Activated T-helper 2 cell treated with anti-CD3 and anti-CD28 coated beads, Interferon-gamma antibody, Interleukin-2, Interleukin-4, amounts not matched to agents 10 μg/mL and 5 μg/mL and 100 μg/mL, durations not matched to agents 14 hours and 24 hours and 36 hours (primary cell): ENCODE data around the gene DGKB. TPM values are rescaled to one million over a fixed set of nuclear protein-coding genes. Genes with fewer than 3 reads are reported as not detected.

Experiments used
- DNase-seq: peaks from one replicate; pipeline ENCODE4 v3.0.0; 2021; ENCODE audit warnings: low spot score
- H3K27ac Mint-ChIP-seq: one replicate; pipeline ENCODE4 v1.8.0; 2021; ENCODE audit warnings: mixed read lengths
- H3K27me3 Mint-ChIP-seq: one replicate; pipeline ENCODE4 v1.8.0; 2021; ENCODE audit warnings: low read depth, mixed read lengths
- H3K36me3 Mint-ChIP-seq: one replicate; pipeline ENCODE4 v1.8.0; 2021; ENCODE audit warnings: low read depth, mixed read lengths
- H3K4me1 Mint-ChIP-seq: one replicate; pipeline ENCODE4 v1.8.0; 2021; ENCODE audit warnings: low read depth, mixed read lengths
- H3K4me3 Mint-ChIP-seq: one replicate; pipeline ENCODE4 v1.8.0; 2021; ENCODE audit warnings: low read depth, mild to moderate bottlenecking, moderate library complexity, mixed read lengths
- H3K9me3 Mint-ChIP-seq: one replicate; pipeline ENCODE4 v1.8.0; 2021; ENCODE audit warnings: mixed read lengths
- intact Hi-C: fragments of 100-400 bp; cut with micrococcal nuclease; formaldehyde crosslinking; loops from one replicate; pipeline ENCODE4 v1.15.1; 2023
- total RNA-seq: library from RNA; stranded (reverse); gene quantifications from 2 replicates; pipeline ENCODE4 v1.2.3, GENCODE V29; 2022

The DGKB gene
- total RNA-seq, 1 donor from 2014 or later, result not detected

- intact Hi-C loops, result no loop called here
- Mint-ChIP-seq H3K36me3 (no peaks in the 10 kb centered on the region), H3K4me1 (no peaks in the 10 kb centered on the region), H3K27me3 (no peaks in the 10 kb centered on the region), H3K4me3 (no peak overlapping the region), H3K27ac (no peak overlapping the region), H3K9me3 (peaks cover 10% of the 10 kb centered on the region)
- DNase-seq, result no peak
Measured at GRCh38 chr7:14738086-14738485, 164.5 kb downstream of the DGKB start.

- no peak overlapping the region for H3K27ac Mint-ChIP-seq
- H3K9me3 Mint-ChIP-seq, result peaks cover 9% of the 10 kb centered on the region
- DNase-seq, result no peak
- H3K4me1 Mint-ChIP-seq, result no peaks in the 10 kb centered on the region
- intact Hi-C loops, result no loop called here
- no peaks in the 10 kb centered on the region for H3K36me3 Mint-ChIP-seq
- H3K4me3 Mint-ChIP-seq, result no peak overlapping the region
- no peaks in the 10 kb centered on the region for H3K27me3 Mint-ChIP-seq
Measured at GRCh38 chr7:14734839-14735321, 167.7 kb downstream of the DGKB start.

- no peaks in the 10 kb centered on the region for H3K4me1 Mint-ChIP-seq
- no peak for DNase-seq
- H3K27me3 Mint-ChIP-seq, result no peaks in the 10 kb centered on the region
- H3K27ac Mint-ChIP-seq, result no peak overlapping the region
- H3K4me3 Mint-ChIP-seq, result no peak overlapping the region
- intact Hi-C loops, result no loop called here
- no peaks in the 10 kb centered on the region for H3K36me3 Mint-ChIP-seq
- no peaks in the 10 kb centered on the region for H3K9me3 Mint-ChIP-seq
Measured at GRCh38 chr7:14720785-14721184, 181.8 kb downstream of the DGKB start.

GRCh38 chr7:14717816-14718215, 184.7 kb downstream of the DGKB start:
- DNase-seq, result no peak
- H3K9me3 Mint-ChIP-seq, result no peaks in the 10 kb centered on the region
- no peak overlapping the region for H3K27ac Mint-ChIP-seq
- intact Hi-C loops, result loop anchor here (2.0 to 10.0 kb wide), 2 partner anchors 299 to 1923 kb away; no protein-coding TSS in a partner anchor
- no peak overlapping the region for H3K4me3 Mint-ChIP-seq
- H3K36me3 Mint-ChIP-seq, result no peaks in the 10 kb centered on the region
- no peaks in the 10 kb centered on the region for H3K27me3 Mint-ChIP-seq
- H3K4me1 Mint-ChIP-seq, result peaks cover 4% of the 10 kb centered on the region

GRCh38 chr7:14717169-14717568, 185.4 kb downstream of the DGKB start:
- no peaks in the 10 kb centered on the region for H3K36me3 Mint-ChIP-seq
- no peak overlapping the region for H3K4me3 Mint-ChIP-seq
- no peak for DNase-seq
- peaks cover 4% of the 10 kb centered on the region for H3K4me1 Mint-ChIP-seq
- no peaks in the 10 kb centered on the region for H3K27me3 Mint-ChIP-seq
- intact Hi-C loops, result loop anchor here (2.0 to 10.0 kb wide), 2 partner anchors 300 to 1922 kb away; no protein-coding TSS in a partner anchor
- H3K9me3 Mint-ChIP-seq, result no peaks in the 10 kb centered on the region
- H3K27ac Mint-ChIP-seq, result no peak overlapping the region

GRCh38 chr7:14714161-14714728, 188.3 kb downstream of the DGKB start:
- H3K27me3 Mint-ChIP-seq, result no peaks in the 10 kb centered on the region
- H3K4me3 Mint-ChIP-seq, result no peak overlapping the region
- no peak for DNase-seq
- H3K9me3 Mint-ChIP-seq, result no peaks in the 10 kb centered on the region
- H3K36me3 Mint-ChIP-seq, result no peaks in the 10 kb centered on the region
- H3K4me1 Mint-ChIP-seq, result peaks cover 4% of the 10 kb centered on the region
- intact Hi-C loops, result loop anchor here (10.0 kb wide), 1 partner anchor 1919 kb away; no protein-coding TSS in a partner anchor
- no peak overlapping the region for H3K27ac Mint-ChIP-seq

GRCh38 chr7:14698239-14698638, 204.3 kb downstream of the DGKB start:
- DNase-seq, result no peak
- Mint-ChIP-seq H3K9me3 (no peaks in the 10 kb centered on the region), H3K27ac (no peak overlapping the region), H3K4me3 (no peak overlapping the region), H3K27me3 (no peaks in the 10 kb centered on the region), H3K36me3 (no peaks in the 10 kb centered on the region), H3K4me1 (no peaks in the 10 kb centered on the region)
- intact Hi-C loops, result no loop called here

GRCh38 chr7:14697684-14698083, 204.9 kb downstream of the DGKB start:
- no peak overlapping the region for H3K4me3 Mint-ChIP-seq
- H3K27me3 Mint-ChIP-seq, result no peaks in the 10 kb centered on the region
- no peaks in the 10 kb centered on the region for H3K36me3 Mint-ChIP-seq
- intact Hi-C loops, result no loop called here
- no peak for DNase-seq
- H3K4me1 Mint-ChIP-seq, result no peaks in the 10 kb centered on the region
- no peak overlapping the region for H3K27ac Mint-ChIP-seq
- no peaks in the 10 kb centered on the region for H3K9me3 Mint-ChIP-seq

GRCh38 chr7:14691597-14692203, 210.9 kb downstream of the DGKB start:
- Mint-ChIP-seq H3K9me3 (no peaks in the 10 kb centered on the region), H3K36me3 (no peaks in the 10 kb centered on the region), H3K4me1 (no peaks in the 10 kb centered on the region), H3K4me3 (no peak overlapping the region), H3K27me3 (no peaks in the 10 kb centered on the region), H3K27ac (no peak overlapping the region)
- no peak for DNase-seq
- intact Hi-C loops, result loop anchor here (5.0 kb wide), 1 partner anchor 1409 kb away; no protein-coding TSS in a partner anchor

GRCh38 chr7:14691034-14691433, 211.5 kb downstream of the DGKB start:
- Mint-ChIP-seq H3K27ac (no peak overlapping the region), H3K9me3 (no peaks in the 10 kb centered on the region), H3K4me1 (no peaks in the 10 kb centered on the region), H3K4me3 (no peak overlapping the region), H3K27me3 (no peaks in the 10 kb centered on the region), H3K36me3 (no peaks in the 10 kb centered on the region)
- no peak for DNase-seq
- intact Hi-C loops, result loop anchor here (5.0 kb wide), 1 partner anchor 1409 kb away; no protein-coding TSS in a partner anchor

GRCh38 chr7:14690486-14690885, 212.1 kb downstream of the DGKB start:
- Mint-ChIP-seq H3K4me3 (no peak overlapping the region), H3K36me3 (no peaks in the 10 kb centered on the region), H3K4me1 (no peaks in the 10 kb centered on the region), H3K9me3 (no peaks in the 10 kb centered on the region), H3K27me3 (no peaks in the 10 kb centered on the region), H3K27ac (no peak overlapping the region)
- no peak for DNase-seq
- intact Hi-C loops, result loop anchor here (5.0 kb wide), 1 partner anchor 1408 kb away; no protein-coding TSS in a partner anchor

GRCh38 chr7:14690075-14690474, 212.5 kb downstream of the DGKB start:
- no peak for DNase-seq
- no peaks in the 10 kb centered on the region for H3K27me3 Mint-ChIP-seq
- intact Hi-C loops, result loop anchor here (5.0 kb wide), 1 partner anchor 1408 kb away; no protein-coding TSS in a partner anchor
- no peak overlapping the region for H3K27ac Mint-ChIP-seq
- no peaks in the 10 kb centered on the region for H3K36me3 Mint-ChIP-seq
- H3K4me1 Mint-ChIP-seq, result no peaks in the 10 kb centered on the region
- no peaks in the 10 kb centered on the region for H3K9me3 Mint-ChIP-seq
- no peak overlapping the region for H3K4me3 Mint-ChIP-seq

GRCh38 chr7:14688208-14688607, 214.3 kb downstream of the DGKB start:
- no peak overlapping the region for H3K27ac Mint-ChIP-seq
- no peaks in the 10 kb centered on the region for H3K36me3 Mint-ChIP-seq
- H3K27me3 Mint-ChIP-seq, result no peaks in the 10 kb centered on the region
- H3K4me1 Mint-ChIP-seq, result no peaks in the 10 kb centered on the region
- H3K9me3 Mint-ChIP-seq, result no peaks in the 10 kb centered on the region
- H3K4me3 Mint-ChIP-seq, result no peak overlapping the region
- intact Hi-C loops, result no loop called here
- DNase-seq, result no peak
